PC-3 (cell line): ENCODE measurements around the gene PSMD14.

ENCODE experiments used
- EZH2 ChIP-seq: fragments of 300-600 bp; sonication (generic); IDR thresholded peaks from one replicate; pipeline ENCODE4 v1.6.1; 2017; ENCODE audit warnings: antibody characterized with exemption, mild to moderate bottlenecking, low read length; ENCODE audit not compliant: unreplicated experiment
- EZH2phosphoT487 ChIP-seq: fragments of 300-600 bp; sonication (generic); IDR thresholded peaks from 2 replicates; pipeline ENCODE4 v1.6.1; 2018; ENCODE audit warnings: mild to moderate bottlenecking, antibody characterized with exemption, low read length, borderline replicate concordance
- TF ChIP-seq, protein P1 (sequence below): fragments of 300-600 bp; sonication (generic); conservative IDR thresholded peaks from 2 replicates; pipeline ENCODE4 v1.5.1; 2017; ENCODE audit warnings: antibody characterized with exemption, low read depth, mild to moderate bottlenecking, low read length

DNA sequence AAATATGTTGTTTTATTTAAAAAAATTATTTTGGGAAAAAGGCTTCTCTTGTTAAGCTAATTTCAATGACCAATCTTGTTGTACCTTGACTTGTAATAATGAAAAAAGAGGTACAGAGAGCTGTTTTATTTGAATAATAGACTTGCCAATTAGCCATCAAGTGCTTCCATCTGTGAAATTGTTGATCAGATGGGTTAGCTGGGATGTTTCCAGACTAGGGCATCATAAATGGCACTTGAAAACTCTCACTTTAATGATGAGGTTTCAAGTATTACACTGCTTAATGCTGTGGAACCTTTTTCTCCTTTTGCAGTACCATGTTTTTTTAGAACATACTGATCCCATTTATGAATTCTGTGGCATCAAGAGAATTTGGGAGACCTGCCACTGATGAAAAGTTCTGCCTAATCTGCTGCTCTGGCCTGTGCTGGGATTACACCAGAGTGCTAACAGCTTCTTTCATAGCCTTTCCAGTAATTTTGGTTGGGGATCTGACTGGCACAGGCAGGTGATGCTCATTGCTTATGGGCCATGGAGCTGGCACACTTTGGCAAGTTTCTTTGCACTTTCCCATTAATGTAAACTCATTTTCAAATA is 24.2 kb downstream of the PSMD14 start:
- TF ChIP-seq, protein P1, sequence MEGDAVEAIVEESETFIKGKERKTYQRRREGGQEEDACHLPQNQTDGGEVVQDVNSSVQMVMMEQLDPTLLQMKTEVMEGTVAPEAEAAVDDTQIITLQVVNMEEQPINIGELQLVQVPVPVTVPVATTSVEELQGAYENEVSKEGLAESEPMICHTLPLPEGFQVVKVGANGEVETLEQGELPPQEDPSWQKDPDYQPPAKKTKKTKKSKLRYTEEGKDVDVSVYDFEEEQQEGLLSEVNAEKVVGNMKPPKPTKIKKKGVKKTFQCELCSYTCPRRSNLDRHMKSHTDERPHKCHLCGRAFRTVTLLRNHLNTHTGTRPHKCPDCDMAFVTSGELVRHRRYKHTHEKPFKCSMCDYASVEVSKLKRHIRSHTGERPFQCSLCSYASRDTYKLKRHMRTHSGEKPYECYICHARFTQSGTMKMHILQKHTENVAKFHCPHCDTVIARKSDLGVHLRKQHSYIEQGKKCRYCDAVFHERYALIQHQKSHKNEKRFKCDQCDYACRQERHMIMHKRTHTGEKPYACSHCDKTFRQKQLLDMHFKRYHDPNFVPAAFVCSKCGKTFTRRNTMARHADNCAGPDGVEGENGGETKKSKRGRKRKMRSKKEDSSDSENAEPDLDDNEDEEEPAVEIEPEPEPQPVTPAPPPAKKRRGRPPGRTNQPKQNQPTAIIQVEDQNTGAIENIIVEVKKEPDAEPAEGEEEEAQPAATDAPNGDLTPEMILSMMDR: no peak
- TF ChIP-seq EZH2 (no peak), EZH2phosphoT487 (no peak)
